ENCODE results near the gene INTS1. TPM values are rescaled to one million over a fixed set of nuclear protein-coding genes. Genes with fewer than 3 reads are reported as not detected.

INTS1 gene
- total and polyA plus RNA-seq, 4 donors: 31.2 to 121 (median 46.0) TPM

- TF ChIP-seq CTCF (IDR thresholded peaks at IDR 0.05; ENCODE audit: control extremely low read depth, extremely low read depth): no peak
- Histone ChIP-seq H3K4me3 (no peak overlapping the region), H3K27ac (ENCODE audit: low read depth in 1 of 2, low read length in 1 of 2) (peak overlapping the region; percentile 85 to 99), H3K4me1 (ENCODE audit: control insufficient read depth in 5 of 5, insufficient read depth in 5 of 5, low read length in 5 of 5) (peaks cover 0 to 2% (median 0%) of the 10 kb centered on the region in 5 donors), H3K9ac (ENCODE audit: insufficient read depth in 1 of 2, low read length in 2 of 2) (no peak overlapping the region), H3K27me3 (ENCODE audit: control insufficient read depth in 3 of 3, insufficient read depth in 3 of 3, low read length in 2 of 3) (no peaks in the 10 kb centered on the region), H3K36me3 (ENCODE audit: control insufficient read depth in 4 of 4, insufficient read depth in 4 of 4, low read length in 4 of 4) (no peaks in the 10 kb centered on the region), H3K9me3 (ENCODE audit: control insufficient read depth in 4 of 4, insufficient read depth in 3 of 4, low read length in 3 of 4) (no peaks in the 10 kb centered on the region)
- peak; percentile 71 for ATAC-seq (ENCODE audit: insufficient read depth, low FRiP score)
- 21 to 54% methylated on average over 35 of the region's 35 CpGs for WGBS, 2 donors
- DNase-seq: peak in 2 of 3 donors; percentile 17 to 35
These were observed 8.8 kb upstream of the INTS1 start for GRCh38 chr7:1512781-1513656.

- peaks cover 0 to 2% (median 0%) of the 10 kb centered on the region in 5 donors for H3K4me1 ChIP-seq (ENCODE audit: control insufficient read depth in 5 of 5, insufficient read depth in 5 of 5, low read length in 5 of 5)
- H3K4me3 ChIP-seq: peak overlapping the region; percentile 10
- WGBS, 2 donors: 68 to 78% methylated on average over 28 to 30 of the region's 30 CpGs
- no peaks in the 10 kb centered on the region for H3K36me3 ChIP-seq (ENCODE audit: control insufficient read depth in 4 of 4, insufficient read depth in 4 of 4, low read length in 4 of 4)
- no peaks in the 10 kb centered on the region for H3K27me3 ChIP-seq (ENCODE audit: control insufficient read depth in 3 of 3, insufficient read depth in 3 of 3, low read length in 2 of 3)
- no peak for TF ChIP-seq CTCF (IDR thresholded peaks at IDR 0.05; ENCODE audit: control extremely low read depth, extremely low read depth)
- ATAC-seq (ENCODE audit: insufficient read depth, low FRiP score) (no peak), DNase-seq (no peak)
- no peaks in the 10 kb centered on the region for H3K9me3 ChIP-seq (ENCODE audit: control insufficient read depth in 4 of 4, insufficient read depth in 3 of 4, low read length in 3 of 4)
- H3K9ac ChIP-seq (ENCODE audit: insufficient read depth in 1 of 2, low read length in 2 of 2): no peak overlapping the region
- H3K27ac ChIP-seq (ENCODE audit: low read depth in 1 of 2, low read length in 1 of 2): no peak overlapping the region
These were observed 7.5 kb upstream of the INTS1 start for GRCh38 chr7:1511444-1512422.

- no peak for TF ChIP-seq CTCF (IDR thresholded peaks at IDR 0.05; ENCODE audit: control extremely low read depth, extremely low read depth)
- whole genome bisulfite sequencing, 2 donors: 33 to 61% methylated on average over 16 of the region's 16 CpGs
- no peak for DNase-seq
These were observed 6.6 kb upstream of the INTS1 start for GRCh38 chr7:1510780-1511154.

More at GRCh38 chr7:1510780-1511154, 6.6 kb upstream of the INTS1 start:
- no peak overlapping the region for H3K9ac ChIP-seq (ENCODE audit: insufficient read depth in 1 of 2, low read length in 2 of 2)
- peaks cover 0 to 2% (median 0%) of the 10 kb centered on the region in 5 donors for H3K4me1 ChIP-seq (ENCODE audit: control insufficient read depth in 5 of 5, insufficient read depth in 5 of 5, low read length in 5 of 5)
- H3K27me3 ChIP-seq (ENCODE audit: control insufficient read depth in 3 of 3, insufficient read depth in 3 of 3, low read length in 2 of 3): no peaks in the 10 kb centered on the region
- no peak overlapping the region for H3K27ac ChIP-seq (ENCODE audit: low read depth in 1 of 2, low read length in 1 of 2)
- H3K9me3 ChIP-seq (ENCODE audit: control insufficient read depth in 4 of 4, insufficient read depth in 3 of 4, low read length in 3 of 4): no peaks in the 10 kb centered on the region
- no peak overlapping the region for H3K4me3 ChIP-seq
- ATAC-seq (ENCODE audit: insufficient read depth, low FRiP score): no peak
- no peaks in the 10 kb centered on the region for H3K36me3 ChIP-seq (ENCODE audit: control insufficient read depth in 4 of 4, insufficient read depth in 4 of 4, low read length in 4 of 4)

Measured in lung (tissue), 12 donors.